Ovary (tissue), 9 donors: ENCODE measurements around the gene PRKAG1. TPM values are rescaled to one million over a fixed set of nuclear protein-coding genes. Genes with fewer than 3 reads are reported as not detected.

Source experiments
- DNase-seq, 5 donors: peaks; one replicate each; pipeline ENCODE4 v3.0.0-alpha.2; 2019 to 2020
- H3K27ac ChIP-seq, 2 donors: fragments of 200-600 bp; one replicate each; pipeline versions ENCODE4 v1.5.1 to v1.8.0; 2019 to 2022
- H3K27me3 ChIP-seq: fragments of 200-600 bp; one replicate; pipeline ENCODE4 v1.8.0; 2022
- H3K36me3 ChIP-seq: fragments of 200-600 bp; sonication (generic); one replicate; pipeline ENCODE4 v1.5.1; 2019
- H3K4me1 ChIP-seq: one replicate; pipeline ENCODE4 v1.8.1; 2013; ENCODE audit warnings: mild to moderate bottlenecking, moderate library complexity; ENCODE audit not compliant: insufficient read depth
- H3K4me3 ChIP-seq: fragments of 200-600 bp; sonication (generic); one replicate; pipeline ENCODE4 v1.5.1; 2017
- H3K9me3 ChIP-seq, 2 donors: fragments of 200-600 bp in 1 of 2; sonication (generic) in 1 of 2; one replicate each; pipeline versions ENCODE4 v1.5.1 to v1.8.1; 2013 to 2019; ENCODE audit warnings: mild to moderate bottlenecking in 1 of 2, moderate library complexity in 1 of 2
- CTCF ChIP-seq, 3 donors: fragments of 450-650 bp in 2 of 3; fragments of 200-600 bp in 1 of 3; IDR thresholded peaks; one replicate each; pipeline versions ENCODE4 v1.5.1 to v1.8.0; 2016 to 2022; ENCODE audit warnings: antibody characterized with exemption in 3 of 3, mild to moderate bottlenecking in 1 of 3
- EP300 ChIP-seq: sonication (generic); formaldehyde crosslinking; IDR thresholded peaks from one replicate; pipeline ENCODE4 v1.6.1; 2017; ENCODE audit warnings: antibody characterized with exemption
- POLR2A ChIP-seq: fragments of 450-650 bp; IDR thresholded peaks from one replicate; pipeline ENCODE4 v1.6.1; 2017; ENCODE audit warnings: antibody characterized with exemption, mild to moderate bottlenecking, moderate library complexity
- WGBS, 3 donors: extraction: QIAGEN DNeasy Blood & Tissue Kit in 1 of 3; methylation state at CpG; one replicate each; pipeline versions ENCODE4 v1.1.5 to v1.1.7; 2013 to 2017; 5-methylcytosine and 5-hydroxymethylcytosine counted together
- intact Hi-C, 4 donors: fragments of 100-400 bp; cut with DNase I; formaldehyde crosslinking; loops; one replicate each; pipeline versions ENCODE4 v1.11.0 to v1.15.1; 2022 to 2023
- polyA plus RNA-seq, 2 donors: library from polyadenylated mRNA; stranded (reverse); fragments of 200-250 nt in 1 of 2; fragments of 350-450 nt in 1 of 2; fragmentation: Illumina TruSeq in 1 of 2; extraction: RNeasy Lipid Tissue Mini Kit (QIAGEN cat#74804) in 1 of 2; gene quantifications; one replicate each; pipeline ENCODE4 v1.2.3, GENCODE V29; 2013 to 2014
- total RNA-seq, 7 donors: library from RNA; depleted of rRNA in 2 of 7; stranded (reverse); fragments of >200 nt in 2 of 7; fragmentation: NEBNext Ultra II Directional in 3 of 7; extraction: Animal tissue kit (Norgen Biotek cat#: 25700) in 3 of 7; gene quantifications; one replicate each; pipeline versions ENCODE4 v1.1.0 to v1.2.4, GENCODE V29; 2016 to 2023
- donor health status: DM: no; HTN: no; CAD: no; lungs with moderate emphysema.
- donor health status: DM: no; HTN: no; CAD: no.
- donor health status: Bipolar disorder and iron deficiency.
- donor health status: DM: yes; HTN: yes; CAD: no.
- donor health status: DM: no; HTN: no; CAD: no.
- donor health status: DM: yes; HTN: yes; CAD: no.

Gene PRKAG1
- total and polyA plus RNA-seq, 9 donors = 25.6 to 98.5 (median 38.3) TPM

- Histone ChIP-seq H3K27me3 (no peaks in the 10 kb centered on the region), H3K4me1 (peaks cover 6% of the 10 kb centered on the region), H3K36me3 (no peaks in the 10 kb centered on the region), H3K4me3 (no peak overlapping the region), H3K27ac (no peak overlapping the region), H3K9me3 (no peaks in the 10 kb centered on the region)
- DNase-seq = peak; percentile 62 to 85 (median 74)
- 5 to 8% (median 6%) methylated on average over 32 of the region's 32 CpGs for WGBS, 3 donors
- intact Hi-C loops = loop anchor here in 2 of 4 donors (5.0 to 10.0 kb wide), 2 partner anchors 130 to 143 kb away; partner anchors contain the start of genes DDX23 (in 1 of the 2) and RND1 (in 1 of the 2)
- TF ChIP-seq CTCF (IDR thresholded peaks at IDR 0.05) = peak; percentile 63 to 66 (median 64)
- no peak for TF ChIP-seq POLR2A
These were observed 23.3 kb downstream of the PRKAG1 start for GRCh38 chr12:48995086-48995879.

GRCh38 chr12:48994224-48995085, 24.1 kb downstream of the PRKAG1 start:
- H3K9me3 ChIP-seq = no peaks in the 10 kb centered on the region
- no peaks in the 10 kb centered on the region for H3K27me3 ChIP-seq
- H3K4me1 ChIP-seq = peaks cover 2% of the 10 kb centered on the region
- H3K4me3 ChIP-seq = no peak overlapping the region
- intact Hi-C loops = loop anchor here in 2 of 4 donors (5.0 to 10.0 kb wide), 2 partner anchors 130 to 142 kb away; partner anchors contain the start of genes DDX23 (in 1 of the 2) and RND1 (in 1 of the 2)
- H3K36me3 ChIP-seq = no peaks in the 10 kb centered on the region
- no peak for DNase-seq
- WGBS, 3 donors = 15 to 17% (median 16%) methylated on average over 31 to 32 of the region's 32 CpGs
- TF ChIP-seq POLR2A (no peak), CTCF (IDR thresholded peaks at IDR 0.05) (no peak), EP300 (no peak)
- H3K27ac ChIP-seq = no peak overlapping the region

- Histone ChIP-seq H3K4me1 (no peaks in the 10 kb centered on the region), H3K4me3 (no peak overlapping the region), H3K27me3 (no peaks in the 10 kb centered on the region), H3K36me3 (no peaks in the 10 kb centered on the region), H3K27ac (no peak overlapping the region), H3K9me3 (no peaks in the 10 kb centered on the region)
- no peak for DNase-seq
- intact Hi-C loops = loop anchor here in 1 of 4 donors (10.0 kb wide), 1 partner anchor 129 kb away; the partner anchor contains the start of gene RND1
- TF ChIP-seq EP300 = no peak
- no peak for TF ChIP-seq CTCF (IDR thresholded peaks at IDR 0.05)
- no peak for TF ChIP-seq POLR2A
- WGBS, 3 donors = 71 to 80% (median 72%) methylated on average over 3 of the region's 3 CpGs
These were observed 24.8 kb downstream of the PRKAG1 start for GRCh38 chr12:48993787-48994186.

- TF ChIP-seq EP300 = no peak
- no peak for TF ChIP-seq CTCF (IDR thresholded peaks at IDR 0.05)
- TF ChIP-seq POLR2A = no peak
- Histone ChIP-seq H3K4me1 (no peaks in the 10 kb centered on the region), H3K9me3 (no peaks in the 10 kb centered on the region), H3K27ac (no peak overlapping the region), H3K4me3 (no peak overlapping the region), H3K36me3 (no peaks in the 10 kb centered on the region), H3K27me3 (no peaks in the 10 kb centered on the region)
- no peak for DNase-seq
- WGBS, 3 donors = 56 to 58% (median 57%) methylated on average over 8 of the region's 8 CpGs
- intact Hi-C loops = loop anchor here in 1 of 4 donors (10.0 kb wide), 1 partner anchor 127 kb away; the partner anchor contains the start of gene RND1
These were observed 27.1 kb downstream of the PRKAG1 start for GRCh38 chr12:48991247-48992050.
